HEK293 (cell line): Measurements from ENCODE around the gene CLDN16.

Source experiments
- CTCF ChIP-seq: fragments of 450-650 bp; formaldehyde crosslinking; IDR thresholded peaks from 2 replicates; pipeline ENCODE4 v1.5.1; 2016; ENCODE audit warnings: missing biosample characterization, missing genetic modification characterization
- HOXD13 ChIP-seq: sonication (generic); formaldehyde crosslinking; IDR thresholded peaks from 2 replicates; pipeline ENCODE4 v1.8.0; 2022; ENCODE audit warnings: missing genetic modification reagents, borderline replicate concordance
- REST ChIP-seq: fragments of 450-650 bp; formaldehyde crosslinking; IDR thresholded peaks from 2 replicates; pipeline ENCODE4 v1.5.1; 2016; ENCODE audit warnings: missing biosample characterization, missing genetic modification characterization
- ZBTB20 ChIP-seq: fragments of 450-650 bp; formaldehyde crosslinking; IDR thresholded peaks from 2 replicates; pipeline ENCODE4 v1.5.1; 2016; ENCODE audit warnings: missing biosample characterization, missing genetic modification characterization
- ZFP3 ChIP-seq: fragments of 450-650 bp; formaldehyde crosslinking; IDR thresholded peaks from 2 replicates; pipeline ENCODE4 v1.5.1; 2016; ENCODE audit warnings: low read depth, missing biosample characterization, missing genetic modification characterization
- ZNF112 ChIP-seq: fragments of 450-650 bp; formaldehyde crosslinking; IDR thresholded peaks from 2 replicates; pipeline ENCODE4 v1.5.0; 2017; ENCODE audit warnings: missing biosample characterization, missing genetic modification characterization
- ZNF175 ChIP-seq: fragments of 450-650 bp; formaldehyde crosslinking; IDR thresholded peaks from 2 replicates; pipeline ENCODE4 v1.5.1; 2016; ENCODE audit warnings: missing biosample characterization, missing genetic modification characterization
- ZNF274 ChIP-seq, 2 experiments: fragments of 200-500 bp in 1 of 2; fragments of 450-650 bp in 1 of 2; sonication (Bioruptor generic) in 1 of 2; formaldehyde crosslinking in 1 of 2; IDR thresholded peaks; 2 replicates each; pipeline versions ENCODE4 v1.5.1 to v1.6.1; 2014 to 2016; ENCODE audit warnings: borderline replicate concordance in 1 of 2, inconsistent platforms in 1 of 2, low read length in 1 of 2, missing biosample characterization in 1 of 2, missing genetic modification characterization in 1 of 2
- ZNF311 ChIP-seq: fragments of 450-650 bp; formaldehyde crosslinking; IDR thresholded peaks from 2 replicates; pipeline ENCODE4 v1.5.1; 2017; ENCODE audit warnings: missing biosample characterization, missing genetic modification characterization, borderline replicate concordance
- ZNF341 ChIP-seq: fragments of 450-650 bp; formaldehyde crosslinking; IDR thresholded peaks from 2 replicates; pipeline ENCODE4; 2016; ENCODE audit warnings: low read depth, missing biosample characterization, missing genetic modification characterization
- ZNF354C ChIP-seq: fragments of 450-650 bp; formaldehyde crosslinking; IDR thresholded peaks from 2 replicates; pipeline ENCODE4 v1.5.1; 2016; ENCODE audit warnings: missing biosample characterization, missing genetic modification characterization, low read depth, borderline replicate concordance
- ZNF501 ChIP-seq: fragments of 450-650 bp; formaldehyde crosslinking; IDR thresholded peaks from 2 replicates; pipeline ENCODE4 v1.5.1; 2016; ENCODE audit warnings: missing biosample characterization, missing genetic modification characterization
- ZNF843 ChIP-seq: fragments of 450-650 bp; formaldehyde crosslinking; IDR thresholded peaks from 2 replicates; pipeline ENCODE4 v1.5.1; 2016; ENCODE audit warnings: missing biosample characterization, missing genetic modification characterization
- TF ChIP-seq, protein P1 (sequence below): IDR thresholded peaks from 2 replicates; pipeline ENCODE4 v1.6.1; 2011; ENCODE audit warnings: mild to moderate bottlenecking, low read depth, low read length, borderline replicate concordance

- TF ChIP-seq ZNF501 (tag by site-specific recombination) (no peak), REST (tag by site-specific recombination) (no peak), CTCF (tag by site-specific recombination) (no peak), ZNF341 (tag by site-specific recombination) (no peak), ZNF112 (tag by site-specific recombination) (no peak), ZNF274 (IDR thresholded peaks at IDR 0.05; ENCODE audit: low read length) (no peak), ZNF274 (tag by site-specific recombination; IDR thresholded peaks at IDR 0.05; ENCODE audit: borderline replicate concordance) (no peak), ZFP3 (tag by site-specific recombination) (no peak), HOXD13 (no peak), ZNF843 (tag by site-specific recombination) (no peak), ZNF311 (tag by site-specific recombination) (no peak), ZNF354C (tag by site-specific recombination) (no peak), ZBTB20 (tag by site-specific recombination) (no peak), ZNF175 (tag by site-specific recombination) (no peak)
- TF ChIP-seq, protein P1, sequence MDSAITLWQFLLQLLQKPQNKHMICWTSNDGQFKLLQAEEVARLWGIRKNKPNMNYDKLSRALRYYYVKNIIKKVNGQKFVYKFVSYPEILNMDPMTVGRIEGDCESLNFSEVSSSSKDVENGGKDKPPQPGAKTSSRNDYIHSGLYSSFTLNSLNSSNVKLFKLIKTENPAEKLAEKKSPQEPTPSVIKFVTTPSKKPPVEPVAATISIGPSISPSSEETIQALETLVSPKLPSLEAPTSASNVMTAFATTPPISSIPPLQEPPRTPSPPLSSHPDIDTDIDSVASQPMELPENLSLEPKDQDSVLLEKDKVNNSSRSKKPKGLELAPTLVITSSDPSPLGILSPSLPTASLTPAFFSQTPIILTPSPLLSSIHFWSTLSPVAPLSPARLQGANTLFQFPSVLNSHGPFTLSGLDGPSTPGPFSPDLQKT: no peak
These were observed 740 bp downstream of the CLDN16 start for GRCh38 chr3:190388703-190389102.
